ENCODE data around the gene CYB5R4. TPM values are rescaled to one million over a fixed set of nuclear protein-coding genes. Genes with fewer than 3 reads are reported as not detected.

Gene CYB5R4
- total RNA-seq, 1 donor from 2014 or later, result 37.3 TPM

- no peak for ATAC-seq (ENCODE audit: low read depth)
- DNase-seq, result no peak
- ChIA-PET CTCF (no interaction called here), POLR2A (no interaction called here)
- peaks cover 52% of the 10 kb centered on the region for H3K36me3 Mint-ChIP-seq (ENCODE audit: low read depth)
- H3K4me1 Mint-ChIP-seq, result peaks cover 32% of the 10 kb centered on the region
- H3K9me3 Mint-ChIP-seq, result peaks cover 8% of the 10 kb centered on the region
- no peaks in the 10 kb centered on the region for H3K27me3 Mint-ChIP-seq
- H3K27ac Mint-ChIP-seq, result no peak overlapping the region
- intact Hi-C loops (cut with micrococcal nuclease), result no loop called here
- no peak overlapping the region for H3K4me3 Mint-ChIP-seq
- no peak for TF ChIP-seq CTCF (IDR thresholded peaks at IDR 0.05)
These were observed 13.1 kb downstream of the CYB5R4 start for GRCh38 chr6:83872386-83873118.

GRCh38 chr6:83873869-83874268, 14.4 kb downstream of the CYB5R4 start:
- ATAC-seq (ENCODE audit: low read depth) (no peak), DNase-seq (no peak)
- peaks cover 36% of the 10 kb centered on the region for H3K4me1 Mint-ChIP-seq
- no peak overlapping the region for H3K4me3 Mint-ChIP-seq
- H3K27me3 Mint-ChIP-seq, result no peaks in the 10 kb centered on the region
- no peak overlapping the region for H3K27ac Mint-ChIP-seq
- peaks cover 3% of the 10 kb centered on the region for H3K9me3 Mint-ChIP-seq
- CTCF ChIA-PET, result no interaction called here
- POLR2A ChIA-PET, result no interaction called here
- H3K36me3 Mint-ChIP-seq (ENCODE audit: low read depth), result peaks cover 42% of the 10 kb centered on the region
- no peak for TF ChIP-seq CTCF (IDR thresholded peaks at IDR 0.05)
- intact Hi-C loops (cut with micrococcal nuclease), result no loop called here

GRCh38 chr6:83875843-83876242, 16.4 kb downstream of the CYB5R4 start:
- DNase-seq, result no peak
- H3K4me1 Mint-ChIP-seq, result peaks cover 56% of the 10 kb centered on the region
- ChIA-PET POLR2A (no interaction called here), CTCF (no interaction called here)
- peaks cover 26% of the 10 kb centered on the region for H3K36me3 Mint-ChIP-seq (ENCODE audit: low read depth)
- TF ChIP-seq CTCF (IDR thresholded peaks at IDR 0.05), result no peak
- no peak overlapping the region for H3K27ac Mint-ChIP-seq
- ATAC-seq (ENCODE audit: low read depth), result no peak
- H3K4me3 Mint-ChIP-seq, result no peak overlapping the region
- H3K27me3 Mint-ChIP-seq, result no peaks in the 10 kb centered on the region
- intact Hi-C loops (cut with micrococcal nuclease), result no loop called here
- H3K9me3 Mint-ChIP-seq, result peaks cover 3% of the 10 kb centered on the region

GRCh38 chr6:83878902-83879644, 19.6 kb downstream of the CYB5R4 start:
- Mint-ChIP-seq H3K27ac (no peak overlapping the region), H3K36me3 (ENCODE audit: low read depth) (peaks cover 24% of the 10 kb centered on the region), H3K9me3 (peaks cover 3% of the 10 kb centered on the region), H3K4me3 (no peak overlapping the region), H3K4me1 (peaks cover 42% of the 10 kb centered on the region), H3K27me3 (no peaks in the 10 kb centered on the region)
- intact Hi-C loops (cut with micrococcal nuclease), result no loop called here
- ChIA-PET POLR2A (no interaction called here), CTCF (interaction anchor here (1.8 kb wide), 1 partner anchor 341 kb away, joined by 6 read pairs; no protein-coding TSS in a partner anchor)
- no peak for TF ChIP-seq CTCF (IDR thresholded peaks at IDR 0.05)
- DNase-seq (no peak), ATAC-seq (ENCODE audit: low read depth) (no peak)

- peaks cover 44% of the 10 kb centered on the region for H3K4me1 Mint-ChIP-seq
- CTCF ChIA-PET, result interaction anchor here (1.8 kb wide), 1 partner anchor 341 kb away, joined by 6 read pairs; no protein-coding TSS in a partner anchor
These were observed 20.3 kb downstream of the CYB5R4 start for GRCh38 chr6:83879746-83880145.

More at GRCh38 chr6:83879746-83880145, 20.3 kb downstream of the CYB5R4 start:
- Mint-ChIP-seq H3K4me3 (no peak overlapping the region), H3K9me3 (no peaks in the 10 kb centered on the region), H3K27ac (peak overlapping the region; percentile 19), H3K36me3 (ENCODE audit: low read depth) (peaks cover 21% of the 10 kb centered on the region), H3K27me3 (no peaks in the 10 kb centered on the region)
- ATAC-seq (ENCODE audit: low read depth) (no peak), DNase-seq (no peak)
- POLR2A ChIA-PET, result no interaction called here
- TF ChIP-seq CTCF (IDR thresholded peaks at IDR 0.05), result no peak
- intact Hi-C loops (cut with micrococcal nuclease), result loop anchor here (2.0 to 10.0 kb wide), 3 partner anchors 19 to 885 kb away; partner anchors contain the start of gene TBX18
